Erythroblast (primary cell): Measurements from ENCODE around the gene DEPDC5.

Experiments
- GATA1 ChIP-seq: IDR thresholded peaks from 2 replicates; pipeline ENCODE4 v1.6.1; 2011; ENCODE audit warnings: low read depth, mild to moderate bottlenecking, control low read depth, low read length, moderate library complexity
- POLR2A ChIP-seq: IDR thresholded peaks from 2 replicates; pipeline ENCODE4 v1.6.1; 2011; ENCODE audit warnings: mild to moderate bottlenecking, low read length

DNA sequence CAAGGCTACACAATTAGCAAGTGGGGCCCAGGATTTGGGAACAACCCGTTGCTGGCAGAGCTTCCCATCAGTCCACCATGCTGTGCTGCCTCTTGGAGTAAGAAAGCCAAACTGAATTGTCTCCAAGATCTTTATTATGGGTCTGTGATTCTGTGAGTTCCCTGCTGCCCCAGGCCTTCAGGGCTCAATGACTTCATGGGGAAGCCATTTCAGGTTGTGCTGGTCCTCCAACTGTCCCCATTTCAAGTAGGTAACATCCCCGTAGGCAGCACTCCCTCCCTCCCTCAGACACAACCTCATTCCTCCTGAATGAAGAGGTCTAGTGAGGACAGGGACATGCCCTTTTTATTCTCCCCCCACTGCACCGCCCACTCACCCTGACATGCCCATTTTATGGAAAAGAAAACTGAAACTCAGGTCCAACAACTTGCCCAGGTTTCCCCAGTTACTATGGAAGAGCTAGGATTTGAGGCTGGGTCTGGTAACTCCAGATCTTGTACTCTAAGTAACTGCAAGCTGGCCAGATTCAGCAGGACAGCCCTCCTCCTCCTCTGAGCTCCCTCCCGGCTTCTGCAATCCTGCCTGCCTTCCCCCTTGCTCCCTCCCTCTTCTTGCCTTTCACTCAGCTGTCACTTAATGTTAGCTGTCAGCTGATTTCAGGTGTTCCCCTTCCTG is 182.3 kb downstream of the DEPDC5 start:
- TF ChIP-seq POLR2A (no peak), GATA1 (no peak)
